Coronary artery (tissue), 2 donors: Measurements from ENCODE around the gene BBLN.

Experiments
- DNase-seq: peaks from one replicate; pipeline ENCODE4 v3.0.0-alpha.2; 2017; ENCODE audit warnings: low spot score
- H3K27ac ChIP-seq, 2 donors: fragments of 200-600 bp; sonication (generic); one replicate each; pipeline ENCODE4 v1.5.1; 2016 to 2019
- H3K4me3 ChIP-seq: fragments of 200-600 bp; sonication (generic); 2 replicates; pipeline ENCODE4 v1.5.1; 2016; ENCODE audit warnings: mild to moderate bottlenecking, moderate library complexity
- TF ChIP-seq, protein P1 (sequence below): fragments of 200-600 bp; sonication (generic); IDR thresholded peaks from one replicate; pipeline ENCODE4 v1.5.1; 2019; ENCODE audit warnings: antibody characterized with exemption

BBLN gene

GRCh38 chr9:128143525-128144238, 16.4 kb upstream of the BBLN start:
- TF ChIP-seq, protein P1, sequence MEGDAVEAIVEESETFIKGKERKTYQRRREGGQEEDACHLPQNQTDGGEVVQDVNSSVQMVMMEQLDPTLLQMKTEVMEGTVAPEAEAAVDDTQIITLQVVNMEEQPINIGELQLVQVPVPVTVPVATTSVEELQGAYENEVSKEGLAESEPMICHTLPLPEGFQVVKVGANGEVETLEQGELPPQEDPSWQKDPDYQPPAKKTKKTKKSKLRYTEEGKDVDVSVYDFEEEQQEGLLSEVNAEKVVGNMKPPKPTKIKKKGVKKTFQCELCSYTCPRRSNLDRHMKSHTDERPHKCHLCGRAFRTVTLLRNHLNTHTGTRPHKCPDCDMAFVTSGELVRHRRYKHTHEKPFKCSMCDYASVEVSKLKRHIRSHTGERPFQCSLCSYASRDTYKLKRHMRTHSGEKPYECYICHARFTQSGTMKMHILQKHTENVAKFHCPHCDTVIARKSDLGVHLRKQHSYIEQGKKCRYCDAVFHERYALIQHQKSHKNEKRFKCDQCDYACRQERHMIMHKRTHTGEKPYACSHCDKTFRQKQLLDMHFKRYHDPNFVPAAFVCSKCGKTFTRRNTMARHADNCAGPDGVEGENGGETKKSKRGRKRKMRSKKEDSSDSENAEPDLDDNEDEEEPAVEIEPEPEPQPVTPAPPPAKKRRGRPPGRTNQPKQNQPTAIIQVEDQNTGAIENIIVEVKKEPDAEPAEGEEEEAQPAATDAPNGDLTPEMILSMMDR, result no peak
- H3K4me3 ChIP-seq, result no peak overlapping the region
- no peak overlapping the region for H3K27ac ChIP-seq
- DNase-seq, result no peak

GRCh38 chr9:128144239-128145181, 15.6 kb upstream of the BBLN start:
- TF ChIP-seq, protein P1, result no peak
- Histone ChIP-seq H3K4me3 (no peak overlapping the region), H3K27ac (no peak overlapping the region)
- no peak for DNase-seq

GRCh38 chr9:128145536-128145935, 14.5 kb upstream of the BBLN start:
- H3K4me3 ChIP-seq, result no peak overlapping the region
- DNase-seq, result no peak
- TF ChIP-seq, protein P1, result no peak
- H3K27ac ChIP-seq, result no peak overlapping the region

DNA sequence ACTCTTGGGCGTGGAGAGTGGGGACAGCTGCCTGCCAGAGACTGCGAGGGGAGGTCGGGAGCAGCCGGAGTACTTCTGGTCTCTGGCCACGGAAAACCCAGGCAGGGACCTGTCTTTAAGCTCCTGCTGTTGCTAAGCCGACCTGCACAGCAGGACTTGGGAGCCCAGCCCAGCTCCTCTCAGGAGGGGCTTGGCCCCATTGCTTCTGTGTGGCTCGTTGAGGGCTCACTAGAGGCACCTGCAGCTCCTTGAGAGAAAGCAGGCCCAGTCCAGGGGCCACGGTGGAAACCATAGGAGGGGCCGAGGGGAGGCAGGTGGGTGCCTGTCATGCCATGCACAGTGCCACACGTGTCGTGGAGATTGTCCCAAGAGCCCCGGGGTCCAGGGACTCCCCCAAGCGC, 14.1 kb upstream of the BBLN start:
- no peak for DNase-seq
- Histone ChIP-seq H3K27ac (no peak overlapping the region), H3K4me3 (no peak overlapping the region)
- TF ChIP-seq, protein P1, result no peak

GRCh38 chr9:128146591-128147120, 13.4 kb upstream of the BBLN start:
- DNase-seq, result no peak
- TF ChIP-seq, protein P1, result no peak
- no peak overlapping the region for H3K27ac ChIP-seq

GRCh38 chr9:128148509-128149000, 11.5 kb upstream of the BBLN start:
- no peak for DNase-seq
- TF ChIP-seq, protein P1, result no peak
- H3K27ac ChIP-seq, result no peak overlapping the region
- H3K4me3 ChIP-seq, result no peak overlapping the region

More at GRCh38 chr9:128146591-128147120, 13.4 kb upstream of the BBLN start:
- no peak overlapping the region for H3K4me3 ChIP-seq
